HG03025 (cell line): ENCODE measurements around the gene KDM2A.
"Not testable (repeated sequence)": the region's sequence is repeated elsewhere in the genome, so short reads cannot be mapped to it uniquely, and the experiment has no call there.

Experiments used
- ATAC-seq: cut with Tn5 transposase; IDR thresholded peaks from one replicate; pipeline ENCODE4 v1.9.1; 2021; ENCODE audit warnings: mild to moderate bottlenecking, moderate library complexity; ENCODE audit not compliant: unreplicated experiment, low FRiP score

The KDM2A gene

GRCh38 chr11:67165623-67166022 is 46.6 kb downstream of the KDM2A start:
- no peak for ATAC-seq

GRCh38 chr11:67167091-67167490 is 48.0 kb downstream of the KDM2A start:
- no peak for ATAC-seq

GRCh38 chr11:67167719-67168118 is 48.7 kb downstream of the KDM2A start:
- no peak for ATAC-seq

GRCh38 chr11:67168911-67169310 is 49.8 kb downstream of the KDM2A start:
- not testable (repeated sequence) for ATAC-seq

- ATAC-seq: no peak
Measured at GRCh38 chr11:67174311-67174710, 55.2 kb downstream of the KDM2A start.

- ATAC-seq: no peak
Measured at GRCh38 chr11:67177399-67178281, 58.6 kb downstream of the KDM2A start.

- no peak for ATAC-seq
Measured at GRCh38 chr11:67178421-67178820, 59.4 kb downstream of the KDM2A start.

GRCh38 chr11:67178878-67179277 is 59.8 kb downstream of the KDM2A start:
- no peak for ATAC-seq

- no peak for ATAC-seq
Measured at GRCh38 chr11:67179892-67180490, 60.9 kb downstream of the KDM2A start.

- ATAC-seq: no peak
Measured at GRCh38 chr11:67194096-67194495, 75.0 kb downstream of the KDM2A start.

- no peak for ATAC-seq
Measured at GRCh38 chr11:67195971-67196456, 77.0 kb downstream of the KDM2A start.

- no peak for ATAC-seq
Measured at GRCh38 chr11:67197606-67198005, 78.5 kb downstream of the KDM2A start.

GRCh38 chr11:67198781-67199180 is 79.7 kb downstream of the KDM2A start:
- not testable (repeated sequence) for ATAC-seq

GRCh38 chr11:67199751-67200150 is 80.7 kb downstream of the KDM2A start:
- no peak for ATAC-seq

- ATAC-seq: no peak
Measured at GRCh38 chr11:67202028-67202427, 83.0 kb downstream of the KDM2A start.

GRCh38 chr11:67204822-67205221 is 85.8 kb downstream of the KDM2A start:
- no peak for ATAC-seq

- ATAC-seq: not testable (repeated sequence)
Measured at GRCh38 chr11:67209222-67209621, 90.2 kb downstream of the KDM2A start.

- ATAC-seq: no peak
Measured at GRCh38 chr11:67211656-67212436, 92.8 kb downstream of the KDM2A start.

- no peak for ATAC-seq
Measured at GRCh38 chr11:67213178-67213621, 94.1 kb downstream of the KDM2A start.

- ATAC-seq: no peak
Measured at GRCh38 chr11:67227726-67228125, 108.7 kb downstream of the KDM2A start.

GRCh38 chr11:67230406-67230805 is 111.3 kb downstream of the KDM2A start:
- ATAC-seq: no peak
